Endometrium (tissue), 2 donors: ENCODE results near the gene TIPIN.
"Not testable (repeated sequence)": the region's sequence is repeated elsewhere in the genome, so short reads cannot be mapped to it uniquely, and the experiment has no call there.

ENCODE experiments used
- FAIRE-seq: peaks from 2 replicates; lab custom pipeline; 2012; peaks lifted over from hg19 to GRCh38; lab: Jason Lieb, UNC
- donor health status: control.
- donor health status: control.

The TIPIN gene

DNA sequence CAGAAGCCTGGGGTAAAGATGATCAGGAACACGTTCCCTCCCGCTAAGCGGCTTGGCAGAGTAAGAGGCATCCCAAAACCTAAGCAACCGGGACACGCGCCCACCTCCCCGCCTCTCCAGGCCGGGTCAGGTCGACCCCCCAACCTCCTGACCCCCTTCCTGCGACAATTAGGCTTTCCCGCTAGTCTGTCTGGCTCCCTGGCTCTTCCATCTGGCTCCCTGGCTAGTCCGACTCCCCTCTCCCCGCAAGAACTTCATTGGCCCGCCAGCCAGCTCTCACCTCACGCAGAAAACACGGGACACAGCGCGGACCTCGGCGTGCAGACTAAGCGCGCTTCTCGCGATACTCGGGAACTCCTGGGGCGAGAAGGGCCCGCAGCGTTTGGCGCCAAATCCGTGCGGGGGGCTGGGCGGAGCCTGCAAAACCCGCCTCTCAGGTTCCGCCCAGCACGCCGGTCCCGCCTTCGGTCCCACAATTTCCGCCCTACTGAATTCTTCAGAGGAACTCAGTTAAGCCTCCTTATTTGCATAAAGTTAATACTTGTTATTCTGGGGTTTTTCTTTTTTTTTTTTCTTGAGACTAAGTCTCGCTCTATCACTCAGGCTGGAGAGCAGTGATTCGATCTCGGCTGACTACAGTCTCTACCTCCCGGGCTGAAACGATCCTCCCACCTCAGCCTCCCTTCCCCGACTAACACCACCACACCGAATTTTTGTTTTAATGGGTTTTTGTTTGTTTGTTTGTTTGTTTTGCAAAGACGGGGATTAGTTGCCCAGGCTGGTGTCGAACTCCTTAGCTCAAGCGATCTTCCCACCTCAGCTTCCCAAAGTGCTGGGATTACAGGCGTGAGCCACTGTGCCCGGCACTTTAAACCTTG is at the start of gene TIPIN:
TSS of gene TIPIN (minus strand) at position 327 of the 878 bp plus-strand sequence. CDS start 3,738 bp downstream, outside the sequence.
- FAIRE-seq: peak; percentile 88

DNA sequence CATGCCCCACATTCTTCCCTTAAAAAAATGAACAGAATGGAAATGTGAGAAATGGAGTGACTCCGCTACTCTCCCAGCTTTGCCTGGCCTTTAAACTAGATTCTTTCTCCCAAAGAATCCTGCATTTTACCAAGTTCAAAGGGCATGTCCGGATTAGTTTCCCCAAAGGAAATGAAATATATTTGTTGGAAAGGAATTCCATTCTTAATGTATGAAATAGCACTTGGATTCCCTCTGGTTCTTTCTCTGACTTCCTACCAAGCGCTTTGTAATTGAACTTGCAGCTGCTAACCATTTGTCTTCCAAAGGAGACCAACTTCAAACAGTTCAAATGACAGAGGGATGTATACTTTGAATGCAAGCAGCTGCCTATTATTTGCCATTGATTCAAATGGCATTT is 49.1 kb upstream of the TIPIN start:
- FAIRE-seq: no peak

DNA sequence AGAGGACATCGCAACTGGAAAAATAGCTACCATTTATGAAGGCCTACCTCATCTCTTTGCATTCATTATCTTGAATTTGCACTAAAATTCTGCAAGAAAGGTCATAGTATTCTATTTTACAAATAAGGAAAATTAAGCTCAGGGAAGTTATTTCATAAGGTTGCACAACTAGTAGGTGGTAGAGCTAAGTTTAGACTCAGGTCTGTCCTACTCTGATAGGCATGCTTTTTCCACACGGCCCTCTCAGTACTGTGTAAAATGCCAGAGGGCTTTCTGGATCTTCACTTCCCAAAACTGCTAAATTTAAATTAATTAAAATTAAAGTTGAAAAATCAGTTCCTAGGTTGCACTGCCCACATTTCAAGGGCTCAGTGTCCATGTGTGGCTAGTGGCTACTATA is 48.5 kb upstream of the TIPIN start:
- no peak for FAIRE-seq

GRCh38 chr15:66404532-66404931 is 48.0 kb upstream of the TIPIN start:
- FAIRE-seq: no peak

- FAIRE-seq: no peak
Measured at GRCh38 chr15:66404122-66404521, 47.6 kb upstream of the TIPIN start.

GRCh38 chr15:66403323-66403722 is 46.8 kb upstream of the TIPIN start:
- no peak for FAIRE-seq

DNA sequence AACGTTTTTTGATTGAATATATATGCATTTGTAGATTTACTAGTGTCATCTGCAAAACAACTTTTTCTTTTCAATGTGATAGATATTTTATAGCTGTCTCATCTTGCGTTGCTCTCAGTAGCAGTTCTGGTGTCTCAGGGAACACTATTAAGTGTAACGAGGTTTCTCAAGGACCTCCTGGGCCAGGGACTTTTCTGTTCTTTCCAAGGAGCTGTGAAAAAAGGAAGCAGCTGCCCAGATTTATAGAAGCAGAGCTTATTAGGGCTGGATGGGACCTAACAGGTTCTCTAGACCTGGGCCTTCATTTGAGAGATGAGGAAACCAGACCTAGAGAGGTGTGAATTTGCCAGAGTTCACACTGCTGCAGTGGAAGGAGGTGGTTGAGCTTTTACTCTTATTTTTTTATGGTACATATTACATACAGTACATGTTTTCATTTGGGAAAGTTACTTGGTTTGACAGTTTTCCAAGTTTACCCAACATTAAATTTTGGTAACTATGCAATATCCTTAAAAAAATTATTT is 46.3 kb upstream of the TIPIN start:
- FAIRE-seq: no peak

GRCh38 chr15:66401130-66402021 is 44.9 kb upstream of the TIPIN start:
- no peak for FAIRE-seq

GRCh38 chr15:66400351-66400774 is 43.9 kb upstream of the TIPIN start:
- no peak for FAIRE-seq

GRCh38 chr15:66399276-66399675 is 42.8 kb upstream of the TIPIN start:
- FAIRE-seq: no peak

DNA sequence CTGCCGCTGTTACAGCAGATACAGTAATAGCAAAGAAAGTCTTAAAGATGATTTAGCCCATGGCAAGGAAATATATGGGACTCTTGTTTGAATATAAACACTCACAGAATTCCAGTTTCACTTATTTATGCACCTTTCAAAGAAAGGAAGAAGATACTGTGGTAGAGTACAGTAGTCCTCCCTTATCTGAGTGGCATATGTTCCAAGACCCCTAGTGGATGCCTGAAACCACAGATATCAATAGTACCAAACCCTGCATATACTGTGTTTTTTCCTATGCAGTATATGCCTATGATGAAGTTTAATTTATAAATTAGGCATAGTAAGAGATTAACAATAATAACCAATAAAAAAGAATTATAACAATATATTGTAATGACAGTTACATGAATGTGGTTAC is 38.4 kb upstream of the TIPIN start:
- no peak for FAIRE-seq

GRCh38 chr15:66394472-66394871 is 38.0 kb upstream of the TIPIN start:
- FAIRE-seq: no peak

- not testable (repeated sequence) for FAIRE-seq
Measured at GRCh38 chr15:66393037-66393436, 36.6 kb upstream of the TIPIN start.

GRCh38 chr15:66390678-66391077 is 34.2 kb upstream of the TIPIN start:
- no peak for FAIRE-seq

DNA sequence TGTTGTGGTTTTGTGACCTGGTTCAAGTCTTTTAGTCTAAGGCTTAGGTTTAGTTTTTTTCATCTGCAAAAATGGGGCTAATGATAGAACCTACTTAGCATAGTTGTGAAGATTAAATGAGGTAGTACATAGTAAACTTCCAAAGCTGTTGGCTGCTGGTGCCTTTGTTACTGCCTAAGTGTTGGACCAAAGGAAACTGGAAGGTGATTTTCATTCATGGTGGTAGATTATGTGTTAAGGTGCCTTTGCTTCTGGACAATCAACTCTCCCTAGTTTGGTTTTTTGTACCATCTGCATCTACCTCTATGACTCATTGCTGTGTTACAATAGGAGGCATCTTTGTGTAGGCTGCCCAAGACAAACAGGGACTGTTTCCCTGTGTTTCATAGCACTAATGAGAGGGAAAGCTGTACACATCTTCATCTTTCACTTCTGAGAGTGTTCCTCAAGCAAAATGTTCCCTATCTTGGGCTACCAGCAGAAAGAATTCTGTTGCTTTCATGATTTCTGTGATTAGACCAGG is 33.4 kb upstream of the TIPIN start:
- FAIRE-seq: no peak

- FAIRE-seq: no peak
Measured at GRCh38 chr15:66389098-66389858, 32.8 kb upstream of the TIPIN start.

DNA sequence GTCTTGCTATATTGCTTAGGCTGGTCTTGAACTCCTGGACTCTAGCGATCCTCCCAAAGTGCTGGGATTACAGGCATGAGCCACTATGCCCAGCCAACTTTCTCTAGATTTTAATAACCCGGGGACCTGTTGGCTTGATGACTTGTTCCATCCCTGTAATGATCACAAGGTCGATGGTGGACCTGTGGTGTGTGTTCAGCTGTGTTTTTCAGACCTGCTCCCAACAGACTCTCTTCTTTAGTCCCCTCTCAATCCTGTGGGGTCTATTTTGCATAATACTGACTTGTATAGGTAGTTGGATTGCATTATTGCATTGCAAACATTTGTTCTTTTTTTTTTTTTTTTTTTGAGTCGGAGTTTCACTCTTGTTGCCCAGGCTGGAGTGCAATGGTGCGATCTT is 32.1 kb upstream of the TIPIN start:
- FAIRE-seq: no peak

- FAIRE-seq: no peak
Measured at GRCh38 chr15:66388043-66388363, 31.5 kb upstream of the TIPIN start.

DNA sequence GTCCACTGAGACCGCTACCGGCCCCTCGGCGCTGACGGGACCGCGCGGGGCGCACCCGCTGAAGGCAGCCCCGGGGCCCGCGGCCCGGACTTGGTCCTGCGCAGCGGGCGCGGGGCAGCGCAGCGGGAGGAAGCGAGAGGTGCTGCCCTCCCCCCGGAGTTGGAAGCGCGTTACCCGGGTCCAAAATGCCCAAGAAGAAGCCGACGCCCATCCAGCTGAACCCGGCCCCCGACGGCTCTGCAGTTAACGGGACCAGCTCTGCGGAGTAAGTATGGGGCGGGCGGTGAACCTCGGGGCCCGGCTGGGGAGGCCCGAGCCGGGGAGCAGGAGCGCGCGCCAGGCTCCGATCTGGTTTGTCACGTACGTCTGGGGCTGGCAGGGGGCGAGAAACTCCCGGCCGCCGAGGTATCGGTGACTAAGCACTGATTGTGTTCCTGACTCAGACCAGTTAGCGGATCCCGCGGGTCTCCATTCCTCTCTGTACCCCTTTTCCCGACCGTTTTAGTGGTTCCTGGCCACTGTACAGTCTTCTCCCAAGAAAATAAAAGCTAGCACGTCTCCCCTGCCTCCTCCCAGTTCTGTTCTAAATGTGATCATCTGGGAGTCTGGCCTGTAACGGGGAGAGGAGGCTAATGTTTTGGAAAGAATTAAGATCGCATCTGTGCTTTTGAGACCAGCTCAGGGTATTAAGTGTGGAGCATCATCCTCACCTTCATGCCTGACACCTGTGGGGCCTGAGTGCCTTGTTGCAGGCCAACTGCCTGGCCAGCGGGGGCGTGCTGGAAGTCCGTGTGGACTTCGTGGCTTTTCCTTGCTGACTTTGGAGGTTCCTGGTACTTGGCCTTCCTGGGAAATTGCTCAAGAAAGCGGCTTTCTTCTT is 30.9 kb upstream of the TIPIN start:
- no peak for FAIRE-seq

DNA sequence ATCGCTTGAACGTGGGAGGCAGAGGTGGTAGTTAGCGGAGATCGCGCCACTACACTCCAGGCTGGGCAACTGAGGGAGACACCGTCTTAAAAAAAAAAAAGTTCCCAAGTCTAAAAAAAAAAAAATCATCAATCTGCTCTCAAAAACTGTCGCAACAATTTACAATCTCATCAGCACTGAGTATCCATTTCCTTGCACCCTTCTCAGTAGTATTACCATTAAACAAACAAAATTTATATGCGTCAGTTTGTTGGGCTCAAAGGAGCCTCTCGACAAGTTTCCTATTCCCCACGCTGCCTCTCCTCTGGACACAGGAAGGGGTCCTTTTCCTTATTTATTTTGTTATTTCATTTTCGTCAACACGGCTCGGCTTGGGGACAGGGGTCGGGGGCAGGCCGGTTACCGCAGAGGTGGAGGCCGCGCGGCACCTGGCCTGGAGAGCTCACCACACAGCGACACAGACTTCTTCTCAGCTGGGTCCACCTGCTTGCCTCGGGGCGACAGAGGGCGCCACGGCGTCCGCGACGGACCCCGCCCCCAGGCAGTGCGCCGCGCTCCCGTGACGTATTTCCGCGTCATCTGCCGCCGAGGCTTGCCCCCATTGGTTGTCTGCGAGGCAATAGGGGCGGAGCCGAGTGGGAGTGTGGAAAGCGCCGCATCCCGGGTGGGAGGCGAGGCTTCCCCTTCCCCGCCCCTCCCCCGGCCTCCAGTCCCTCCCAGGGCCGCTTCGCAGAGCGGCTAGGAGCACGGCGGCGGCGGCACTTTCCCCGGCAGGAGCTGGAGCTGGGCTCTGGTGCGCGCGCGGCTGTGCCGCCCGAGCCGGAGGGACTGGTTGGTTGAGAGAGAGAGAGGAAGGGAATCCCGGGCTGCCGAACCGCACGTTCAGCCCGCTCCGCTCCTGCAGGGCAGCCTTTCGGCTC is 30.0 kb upstream of the TIPIN start, which contains the start of gene MAP2K1:
TSS of gene MAP2K1 (plus strand) at position 709 of the 920 bp plus-strand sequence. CDS start 436 bp downstream, outside the sequence.
- peak; percentile 8 for FAIRE-seq
